GM12878 (cell line): ENCODE data around the gene SNX8. TPM values are rescaled to one million over a fixed set of nuclear protein-coding genes. Genes with fewer than 3 reads are reported as not detected.
A peak's percentile ranks its signal among the peaks of the same experiment; 100 is the strongest.

Experiments
- BHLHE40 ChIP-seq, 2 experiments: fragments of 450-650 bp in 1 of 2; IDR thresholded peaks; 2 replicates each; pipeline ENCODE4 v1.6.1; 2011 to 2017; ENCODE audit warnings: low read depth in 2 of 2, borderline replicate concordance in 1 of 2, improper control_type of control experiment in 1 of 2, low read length in 1 of 2, mild to moderate bottlenecking in 1 of 2
- BRCA1 ChIP-seq: IDR thresholded peaks from 2 replicates; pipeline ENCODE4 v1.6.1; 2011; ENCODE audit warnings: low read depth, low read length, improper control_type of control experiment
- CHD1 ChIP-seq: IDR thresholded peaks from 2 replicates; pipeline ENCODE4 v1.6.1; 2012; ENCODE audit warnings: low read depth, low read length, improper control_type of control experiment
- CHD2 ChIP-seq: IDR thresholded peaks from 2 replicates; pipeline ENCODE4 v1.6.1; 2011; ENCODE audit warnings: low read depth, low read length, improper control_type of control experiment, borderline replicate concordance
- CREM ChIP-seq: IDR thresholded peaks from 2 replicates; pipeline ENCODE4 v1.6.1; 2014; ENCODE audit warnings: antibody characterized with exemption, low read depth
- DPF2 ChIP-seq: fragments of 450-650 bp; IDR thresholded peaks from 2 replicates; pipeline ENCODE4 v1.6.1; 2017; ENCODE audit warnings: mild to moderate bottlenecking
- EP300 ChIP-seq, 2 experiments: fragments of 150-350 bp in 1 of 2; IDR thresholded peaks; 2 replicates each; pipeline ENCODE4 v1.6.1; 2011 to 2012; ENCODE audit warnings: low read depth in 2 of 2, low read length in 2 of 2, borderline replicate concordance in 1 of 2, improper control_type of control experiment in 1 of 2, inconsistent platforms in 1 of 2; ENCODE audit not compliant: control insufficient read depth in 1 of 2
- FOXK2 ChIP-seq: fragments of 450-650 bp; IDR thresholded peaks from 2 replicates; pipeline ENCODE4 v1.6.1; 2017; ENCODE audit warnings: mild to moderate bottlenecking, moderate library complexity
- HSF1 ChIP-seq: fragments of 150-350 bp; IDR thresholded peaks from 2 replicates; pipeline ENCODE4 v1.6.1; 2014; ENCODE audit warnings: mild to moderate bottlenecking, low read depth, low read length
- JUNB ChIP-seq: IDR thresholded peaks from 2 replicates; pipeline ENCODE4 v1.6.1; 2016; ENCODE audit warnings: antibody characterized with exemption, mild to moderate bottlenecking
- MYC ChIP-seq: IDR thresholded peaks from 2 replicates; pipeline ENCODE4 v1.6.1; 2011; ENCODE audit warnings: mild to moderate bottlenecking, low read length, moderate library complexity, inconsistent platforms; ENCODE audit not compliant: insufficient read depth, insufficient replicate concordance, insufficient read length, severe bottlenecking
- NBN ChIP-seq: fragments of 450-650 bp; IDR thresholded peaks from 2 replicates; pipeline ENCODE4 v1.6.1; 2016
- POLR2A ChIP-seq: IDR thresholded peaks from 2 replicates; pipeline ENCODE4 v1.6.1; 2011; ENCODE audit warnings: low read depth, mild to moderate bottlenecking, low read length
- RELA ChIP-seq: fragments of 450-650 bp; IDR thresholded peaks from 2 replicates; pipeline ENCODE4 v1.8.0; 2014; ENCODE audit warnings: borderline replicate concordance; ENCODE audit not compliant: partially characterized antibody
- RFX5 ChIP-seq: IDR thresholded peaks from 2 replicates; pipeline ENCODE4 v1.6.1; 2011; ENCODE audit warnings: low read depth, low read length, improper control_type of control experiment
- SIX5 ChIP-seq: IDR thresholded peaks from 2 replicates; pipeline ENCODE4 v1.6.1; 2011; ENCODE audit warnings: mild to moderate bottlenecking, low read depth, low read length, moderate library complexity; ENCODE audit not compliant: severe bottlenecking
- SMAD1 ChIP-seq: fragments of 450-650 bp; IDR thresholded peaks from 2 replicates; pipeline ENCODE4 v1.6.1; 2018; ENCODE audit warnings: mild to moderate bottlenecking, low read depth; ENCODE audit not compliant: partially characterized antibody
- SMC3 ChIP-seq: IDR thresholded peaks from 2 replicates; pipeline ENCODE4 v1.6.1; 2011; ENCODE audit warnings: low read length, improper control_type of control experiment, borderline replicate concordance
- SPI1 ChIP-seq: IDR thresholded peaks from 2 replicates; pipeline ENCODE4 v1.6.1; 2011; ENCODE audit warnings: low read depth, mild to moderate bottlenecking, low read length, moderate library complexity, borderline replicate concordance; ENCODE audit not compliant: insufficient read depth
- SREBF2 ChIP-seq: IDR thresholded peaks from 2 replicates; pipeline ENCODE4 v1.6.1; 2012; ENCODE audit warnings: mild to moderate bottlenecking, low read length
- STAT3 ChIP-seq: IDR thresholded peaks from 2 replicates; pipeline ENCODE4 v1.6.1; 2011; ENCODE audit warnings: low read depth, low read length, improper control_type of control experiment
- TARDBP ChIP-seq: IDR thresholded peaks from 2 replicates; pipeline ENCODE4 v1.6.1; 2016; ENCODE audit warnings: borderline replicate concordance
- ZSCAN29 ChIP-seq: fragments of 450-650 bp; IDR thresholded peaks from 2 replicates; pipeline ENCODE4 v1.6.1; 2017; ENCODE audit warnings: mild to moderate bottlenecking, moderate library complexity
- polyA plus RNA-seq, 11 experiments: library from polyadenylated mRNA; depleted of rRNA in 4 of 11; unstranded in 6 of 11; stranded (reverse) in 5 of 11; fragments of >200 nt; fragmentation: Nextera tagmentation in 4 of 11; fragmentation: Illumina TruSeq in 1 of 11; extraction: Ambion mirVana in 4 of 11; extraction: Trizol in 1 of 11; gene quantifications; 1 replicate in 1 of 11; 2 replicates in 10 of 11; pipeline versions ENCODE4 v1.2.1 to v1.2.3, GENCODE V29; 2011 to 2016; ENCODE audit warnings: inconsistent platforms in 2 of 11, missing spikeins in 2 of 11, low read depth in 1 of 11
- total RNA-seq, 4 experiments: library from RNA; depleted of rRNA in 3 of 4; stranded (reverse); fragments of >200 nt in 3 of 4; fragmentation: Illumina TruSeq in 1 of 4; extraction: Trizol in 1 of 4; gene quantifications; 2 replicates each; pipeline versions ENCODE4 v1.2.1 to v1.2.3, GENCODE V29; 2013 to 2021
- TF ChIP-seq, protein P1 (sequence below): fragments of 450-650 bp; IDR thresholded peaks from 2 replicates; pipeline ENCODE4 v1.6.1; 2017; ENCODE audit warnings: mild to moderate bottlenecking
- TF ChIP-seq, protein P2 (sequence below): fragments of 450-650 bp; IDR thresholded peaks from 2 replicates; pipeline ENCODE4 v1.6.1; 2014; ENCODE audit warnings: mild to moderate bottlenecking
- TF ChIP-seq, protein P3 (sequence below): fragments of 450-650 bp; conservative IDR thresholded peaks from 2 replicates; pipeline ENCODE4 v1.6.1; 2017; ENCODE audit warnings: mild to moderate bottlenecking, moderate library complexity

SNX8 gene
- total and polyA plus RNA-seq, 10 of the 15 experiments (the other 5 are each of a cell fraction or from before 2014, with no cell fraction given) = 6.4 to 210 (median 97.6) TPM

DNA sequence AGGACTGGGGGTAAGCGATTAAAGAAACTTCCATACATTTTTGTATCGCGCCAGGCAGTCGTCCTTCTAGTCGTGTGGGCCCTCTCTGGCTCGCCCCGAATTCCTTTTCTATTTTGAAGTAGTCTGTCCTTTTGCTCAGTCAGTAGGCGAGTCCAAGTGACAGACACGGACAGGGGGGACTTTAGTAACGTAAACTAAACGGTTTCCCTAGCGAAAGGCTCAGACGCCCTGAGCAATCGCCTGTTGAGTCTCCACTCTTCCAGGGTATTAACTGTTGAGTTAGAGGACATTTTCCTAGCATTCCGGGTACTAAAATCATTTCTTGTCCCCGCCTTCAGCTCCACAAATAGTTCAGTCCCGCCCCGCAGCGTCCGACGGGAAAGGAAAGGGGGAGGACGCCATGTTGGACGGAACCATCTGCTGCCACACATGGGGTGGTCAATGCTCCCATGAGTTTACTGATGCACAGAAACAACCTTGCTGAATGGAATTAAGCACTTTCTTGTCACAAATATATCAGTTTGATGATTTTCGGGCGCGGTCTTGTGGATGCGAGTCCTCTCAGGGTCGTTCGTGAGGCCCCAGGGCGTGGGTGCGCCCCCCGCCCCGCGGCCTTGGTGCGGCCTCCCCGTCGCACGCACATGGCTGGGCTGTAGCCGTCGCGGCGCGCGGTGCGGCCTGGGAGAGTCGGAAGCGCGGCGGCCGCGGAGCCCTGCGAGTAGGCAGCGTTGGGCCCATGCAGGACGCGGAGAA, 40.1 kb upstream of the SNX8 start, which contains the start of gene EIF3B (continued):
- TF ChIP-seq HSF1 (no peak), NBN (peak; percentile 90), MYC (peak; percentile 98), POLR2A (peak; percentile 97), SREBF2 (no peak), FOXK2 (peak; percentile 99), EP300 (IDR thresholded peaks at IDR 0.05; ENCODE audit: borderline replicate concordance in 1 of 2, control insufficient read depth in 1 of 2, low read depth in 2 of 2, low read length in 2 of 2) (no peak), RELA (peak; percentile 93), CHD2 (peak; percentile 60; the same call in 1 of the 2 replicates), BHLHE40 (IDR thresholded peaks at IDR 0.05; ENCODE audit: borderline replicate concordance in 1 of 2, low read depth in 2 of 2, low read length in 1 of 2) (peak; percentile 95 to 99), DPF2 (peak; percentile 71), SMC3 (no peak), TARDBP (no peak), STAT3 (peak; percentile 34; the same call in 1 of the 2 replicates), SMAD1 (no peak), CHD1 (peak; percentile 98), BRCA1 (peak; percentile 48), JUNB (no peak), CREM (peak; percentile 57), SPI1 (no peak), RFX5 (peak; percentile 3; the same call in 1 of the 2 replicates), ZSCAN29 (no peak), SIX5 (peak; percentile 59)
- TF ChIP-seq, protein P1, sequence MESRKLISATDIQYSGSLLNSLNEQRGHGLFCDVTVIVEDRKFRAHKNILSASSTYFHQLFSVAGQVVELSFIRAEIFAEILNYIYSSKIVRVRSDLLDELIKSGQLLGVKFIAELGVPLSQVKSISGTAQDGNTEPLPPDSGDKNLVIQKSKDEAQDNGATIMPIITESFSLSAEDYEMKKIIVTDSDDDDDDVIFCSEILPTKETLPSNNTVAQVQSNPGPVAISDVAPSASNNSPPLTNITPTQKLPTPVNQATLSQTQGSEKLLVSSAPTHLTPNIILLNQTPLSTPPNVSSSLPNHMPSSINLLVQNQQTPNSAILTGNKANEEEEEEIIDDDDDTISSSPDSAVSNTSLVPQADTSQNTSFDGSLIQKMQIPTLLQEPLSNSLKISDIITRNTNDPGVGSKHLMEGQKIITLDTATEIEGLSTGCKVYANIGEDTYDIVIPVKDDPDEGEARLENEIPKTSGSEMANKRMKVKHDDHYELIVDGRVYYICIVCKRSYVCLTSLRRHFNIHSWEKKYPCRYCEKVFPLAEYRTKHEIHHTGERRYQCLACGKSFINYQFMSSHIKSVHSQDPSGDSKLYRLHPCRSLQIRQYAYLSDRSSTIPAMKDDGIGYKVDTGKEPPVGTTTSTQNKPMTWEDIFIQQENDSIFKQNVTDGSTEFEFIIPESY = 0 out of 2 replicates have a peak, but pooled peaks have one; percentile 16
- TF ChIP-seq, protein P2, sequence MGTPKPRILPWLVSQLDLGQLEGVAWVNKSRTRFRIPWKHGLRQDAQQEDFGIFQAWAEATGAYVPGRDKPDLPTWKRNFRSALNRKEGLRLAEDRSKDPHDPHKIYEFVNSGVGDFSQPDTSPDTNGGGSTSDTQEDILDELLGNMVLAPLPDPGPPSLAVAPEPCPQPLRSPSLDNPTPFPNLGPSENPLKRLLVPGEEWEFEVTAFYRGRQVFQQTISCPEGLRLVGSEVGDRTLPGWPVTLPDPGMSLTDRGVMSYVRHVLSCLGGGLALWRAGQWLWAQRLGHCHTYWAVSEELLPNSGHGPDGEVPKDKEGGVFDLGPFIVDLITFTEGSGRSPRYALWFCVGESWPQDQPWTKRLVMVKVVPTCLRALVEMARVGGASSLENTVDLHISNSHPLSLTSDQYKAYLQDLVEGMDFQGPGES = no peak
- TF ChIP-seq, protein P3, sequence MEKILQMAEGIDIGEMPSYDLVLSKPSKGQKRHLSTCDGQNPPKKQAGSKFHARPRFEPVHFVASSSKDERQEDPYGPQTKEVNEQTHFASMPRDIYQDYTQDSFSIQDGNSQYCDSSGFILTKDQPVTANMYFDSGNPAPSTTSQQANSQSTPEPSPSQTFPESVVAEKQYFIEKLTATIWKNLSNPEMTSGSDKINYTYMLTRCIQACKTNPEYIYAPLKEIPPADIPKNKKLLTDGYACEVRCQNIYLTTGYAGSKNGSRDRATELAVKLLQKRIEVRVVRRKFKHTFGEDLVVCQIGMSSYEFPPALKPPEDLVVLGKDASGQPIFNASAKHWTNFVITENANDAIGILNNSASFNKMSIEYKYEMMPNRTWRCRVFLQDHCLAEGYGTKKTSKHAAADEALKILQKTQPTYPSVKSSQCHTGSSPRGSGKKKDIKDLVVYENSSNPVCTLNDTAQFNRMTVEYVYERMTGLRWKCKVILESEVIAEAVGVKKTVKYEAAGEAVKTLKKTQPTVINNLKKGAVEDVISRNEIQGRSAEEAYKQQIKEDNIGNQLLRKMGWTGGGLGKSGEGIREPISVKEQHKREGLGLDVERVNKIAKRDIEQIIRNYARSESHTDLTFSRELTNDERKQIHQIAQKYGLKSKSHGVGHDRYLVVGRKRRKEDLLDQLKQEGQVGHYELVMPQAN = no peak; the same call in none of the 2 replicates
